SK-N-SH (cell line): ENCODE measurements around the gene KCND3.

ENCODE experiments used
- CHD2 ChIP-seq: fragments of 150-350 bp; IDR thresholded peaks from 2 replicates; pipeline ENCODE4 v1.6.1; 2018; ENCODE audit warnings: low read length; ENCODE audit not compliant: partially characterized antibody
- EP300 ChIP-seq, 2 experiments: IDR thresholded peaks; 2 replicates each; pipeline versions ENCODE4 v1.4.0 to v1.6.1; 2012; ENCODE audit warnings: borderline replicate concordance in 1 of 2, low read depth in 1 of 2, low read length in 1 of 2
- GABPA ChIP-seq: IDR thresholded peaks from 2 replicates; pipeline ENCODE4 v1.4.0; 2012; ENCODE audit warnings: low read depth, mild to moderate bottlenecking
- POLR2AphosphoS5 ChIP-seq: IDR thresholded peaks from 2 replicates; pipeline ENCODE4 v1.6.1; 2012; ENCODE audit warnings: low read depth, low read length
- TF ChIP-seq, protein P1 (sequence below): fragments of 200-600 bp; sonication (generic); IDR thresholded peaks from 2 replicates; pipeline ENCODE4 v1.6.1; 2017; ENCODE audit warnings: antibody characterized with exemption, mild to moderate bottlenecking, moderate library complexity

DNA sequence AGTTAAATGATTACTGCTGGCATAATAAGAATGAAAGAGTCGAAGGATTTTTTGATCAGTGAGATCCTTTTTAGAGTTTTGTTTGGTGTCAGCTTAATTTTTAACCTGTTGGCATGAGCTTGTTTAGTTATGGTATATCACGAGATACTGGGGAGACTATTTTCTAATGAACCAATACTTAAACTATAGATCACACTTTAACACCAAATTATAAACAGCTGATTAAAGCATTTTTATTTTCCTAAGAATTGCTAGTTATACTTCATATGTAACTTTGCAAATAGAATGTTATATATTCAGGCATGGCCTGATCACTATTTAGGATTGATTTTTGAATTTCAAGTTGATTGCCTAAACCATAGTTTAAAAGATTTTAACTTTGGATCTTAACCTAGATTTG is 227.8 kb downstream of the KCND3 start:
- TF ChIP-seq, protein P1, sequence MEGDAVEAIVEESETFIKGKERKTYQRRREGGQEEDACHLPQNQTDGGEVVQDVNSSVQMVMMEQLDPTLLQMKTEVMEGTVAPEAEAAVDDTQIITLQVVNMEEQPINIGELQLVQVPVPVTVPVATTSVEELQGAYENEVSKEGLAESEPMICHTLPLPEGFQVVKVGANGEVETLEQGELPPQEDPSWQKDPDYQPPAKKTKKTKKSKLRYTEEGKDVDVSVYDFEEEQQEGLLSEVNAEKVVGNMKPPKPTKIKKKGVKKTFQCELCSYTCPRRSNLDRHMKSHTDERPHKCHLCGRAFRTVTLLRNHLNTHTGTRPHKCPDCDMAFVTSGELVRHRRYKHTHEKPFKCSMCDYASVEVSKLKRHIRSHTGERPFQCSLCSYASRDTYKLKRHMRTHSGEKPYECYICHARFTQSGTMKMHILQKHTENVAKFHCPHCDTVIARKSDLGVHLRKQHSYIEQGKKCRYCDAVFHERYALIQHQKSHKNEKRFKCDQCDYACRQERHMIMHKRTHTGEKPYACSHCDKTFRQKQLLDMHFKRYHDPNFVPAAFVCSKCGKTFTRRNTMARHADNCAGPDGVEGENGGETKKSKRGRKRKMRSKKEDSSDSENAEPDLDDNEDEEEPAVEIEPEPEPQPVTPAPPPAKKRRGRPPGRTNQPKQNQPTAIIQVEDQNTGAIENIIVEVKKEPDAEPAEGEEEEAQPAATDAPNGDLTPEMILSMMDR, result no peak
- TF ChIP-seq POLR2AphosphoS5 (no peak), CHD2 (no peak), EP300 (IDR thresholded peaks at IDR 0.05; ENCODE audit: borderline replicate concordance in 1 of 2, low read depth in 1 of 2, low read length in 1 of 2) (no peak), GABPA (no peak)
